ENCODE results near the gene SMIM31.

GRCh38 chr4:164765096-164765495, 11.2 kb downstream of the SMIM31 start:
- no peak for TF ChIP-seq ZBTB40 (IDR thresholded peaks at IDR 0.05)
- no peak for TF ChIP-seq ZBTB40 (CRISPR knock-in tag; IDR thresholded peaks at IDR 0.05)
- TF ChIP-seq ARNT (IDR thresholded peaks at IDR 0.05): no peak
- no peak for TF ChIP-seq ATF2 (CRISPR knock-in tag; IDR thresholded peaks at IDR 0.05)
- no peak for TF ChIP-seq POLR2AphosphoS5 (IDR thresholded peaks at IDR 0.05; ENCODE audit: control insufficient read depth, insufficient read depth, low read depth, low read length)
